B cell (primary cell): ENCODE results near the gene ZWILCH. TPM values are rescaled to one million over a fixed set of nuclear protein-coding genes. Genes with fewer than 3 reads are reported as not detected.
A peak's percentile ranks its signal among the peaks of the same experiment; 100 is the strongest.

Experiments used
- ATAC-seq: fragments of 200-7000 bp; cut with Tn5 transposase; one replicate; pipeline ENCODE4 v1.10.0; 2021; ENCODE audit warnings: low read depth, mild to moderate bottlenecking, moderate number of reproducible peaks, moderate library complexity
- CTCF ChIA-PET: fragments of 350-600 bp; sonication (Branson Sonifier 250); formaldehyde crosslinking; loops from one replicate; lab custom pipeline; 2021; ENCODE audit warnings: antibody characterized with exemption, inconsistent platforms; lab: Charles Lee
- POLR2A ChIA-PET: fragments of 350-600 bp; sonication (Branson Sonifier 250); formaldehyde crosslinking; loops from one replicate; lab custom pipeline; 2021; ENCODE audit warnings: antibody characterized with exemption; lab: Charles Lee
- DNase-seq: peaks from one replicate; pipeline ENCODE4 v3.0.0; 2013
- H2AFZ ChIP-seq: 2 replicates; pipeline ENCODE4 v1.6.1; 2012; ENCODE audit warnings: mild to moderate bottlenecking, low read depth, low read length; ENCODE audit not compliant: insufficient read depth, poor library complexity, severe bottlenecking
- H3K27ac ChIP-seq, 2 donors: 1 replicate in 1 of 2; 2 replicates in 1 of 2; pipeline ENCODE4 v1.5.1; 2012 to 2013; ENCODE audit warnings: low read length in 2 of 2, mild to moderate bottlenecking in 2 of 2, moderate library complexity in 1 of 2
- H3K27me3 ChIP-seq, 4 experiments: fragments of 200-600 bp in 1 of 4; sonication (generic) in 1 of 4; replicated peaks in 1 of 4; 1 replicate in 2 of 4; 2 replicates in 2 of 4; pipeline versions ENCODE4 v1.6.1 to v1.7.0; 2013 to 2016; ENCODE audit warnings: low read length in 3 of 4, mild to moderate bottlenecking in 2 of 4, mixed read lengths in 1 of 4, moderate library complexity in 1 of 4; ENCODE audit not compliant: insufficient read depth in 4 of 4, control insufficient read depth in 3 of 4; ENCODE audit errors: control extremely low read depth in 1 of 4
- H3K36me3 ChIP-seq, 2 experiments: replicated peaks in 1 of 2; 1 replicate in 1 of 2; 2 replicates in 1 of 2; pipeline versions ENCODE4 v1.6.1 to v1.7.1; 2013; ENCODE audit warnings: low read length in 1 of 2; ENCODE audit not compliant: insufficient read depth in 2 of 2, control insufficient read depth in 1 of 2; ENCODE audit errors: control extremely low read depth in 1 of 2, extremely low read depth in 1 of 2
- H3K4me1 ChIP-seq, 2 donors: fragments of 200-600 bp in 1 of 2; sonication (generic) in 1 of 2; 1 replicate in 1 of 2; 2 replicates in 1 of 2; pipeline versions ENCODE4 v1.5.1 to v1.6.1; 2013 to 2017; ENCODE audit warnings: low read length in 2 of 2; ENCODE audit not compliant: control insufficient read depth in 2 of 2, insufficient read depth in 2 of 2
- H3K4me2 ChIP-seq: replicated peaks from 2 replicates; pipeline ENCODE3; 2012; ENCODE audit warnings: mild to moderate bottlenecking, low read depth, low read length; ENCODE audit not compliant: poor library complexity, severe bottlenecking
- H3K4me3 ChIP-seq, 5 experiments: fragments of 200-600 bp in 1 of 5; sonication (generic) in 1 of 5; 1 replicate in 3 of 5; 2 replicates in 2 of 5; pipeline versions ENCODE4 v1.5.1 to v1.7.0; 2011 to 2016; ENCODE audit warnings: low read length in 4 of 5, mild to moderate bottlenecking in 4 of 5, low read depth in 2 of 5, control low read depth in 1 of 5, moderate library complexity in 1 of 5; ENCODE audit not compliant: insufficient read depth in 1 of 5; ENCODE audit errors: control extremely low read depth in 1 of 5, extremely low read depth in 1 of 5
- H3K79me2 ChIP-seq: fragments of 200-600 bp; sonication (generic); one replicate; pipeline ENCODE4 v1.6.0; 2016; ENCODE audit warnings: low read length; ENCODE audit not compliant: control insufficient read depth, insufficient read depth
- H3K9ac ChIP-seq: fragments of 200-600 bp; sonication (generic); 2 replicates; pipeline ENCODE4 v1.6.1; 2017; ENCODE audit warnings: mild to moderate bottlenecking, low read length, moderate library complexity
- H3K9me3 ChIP-seq, 3 donors: one replicate each; pipeline versions ENCODE4 v1.6.1 to v1.7.1; 2013; ENCODE audit warnings: low read length in 2 of 3; ENCODE audit not compliant: control insufficient read depth in 2 of 3, insufficient read depth in 1 of 3; ENCODE audit errors: control extremely low read depth in 1 of 3
- H4K20me1 ChIP-seq: 2 replicates; pipeline ENCODE4 v1.6.0; 2012; ENCODE audit warnings: mild to moderate bottlenecking, low read length; ENCODE audit not compliant: insufficient read depth, control insufficient read depth, poor library complexity, severe bottlenecking
- H3K27ac Mint-ChIP-seq: one replicate; pipeline ENCODE4 v1.8.0; 2021; ENCODE audit warnings: mixed read lengths
- H3K27me3 Mint-ChIP-seq: one replicate; pipeline ENCODE4 v1.8.0; 2021; ENCODE audit warnings: mixed read lengths
- H3K4me1 Mint-ChIP-seq: one replicate; pipeline ENCODE4 v1.8.0; 2021; ENCODE audit warnings: mixed read lengths
- H3K4me3 Mint-ChIP-seq: one replicate; pipeline ENCODE4 v1.8.0; 2021; ENCODE audit warnings: mixed read lengths
- H3K9me3 Mint-ChIP-seq: one replicate; pipeline ENCODE4 v1.8.0; 2022; ENCODE audit warnings: mixed read lengths; ENCODE audit not compliant: insufficient read depth
- CTCF ChIP-seq: fragments of 200-600 bp; IDR thresholded peaks from one replicate; pipeline ENCODE4 v1.8.0; 2022; ENCODE audit warnings: antibody characterized with exemption, mild to moderate bottlenecking
- EZH2 ChIP-seq: IDR thresholded peaks from 2 replicates; pipeline ENCODE4 v1.6.1; 2012; ENCODE audit warnings: borderline replicate concordance, low read depth, mild to moderate bottlenecking, moderate library complexity, low read length; ENCODE audit not compliant: insufficient read depth, poor library complexity, severe bottlenecking
- WGBS: methylation state at CpG from one replicate; pipeline ENCODE4 v1.1.5; 2013; ENCODE audit warnings: missing lambda C conversion rate; ENCODE audit not compliant: insufficient coverage; 5-methylcytosine and 5-hydroxymethylcytosine counted together
- intact Hi-C: fragments of 100-400 bp; cut with micrococcal nuclease; formaldehyde crosslinking; loops from one replicate; pipeline ENCODE4 v1.10.0; 2022
- polyA plus RNA-seq: library from polyadenylated mRNA; depleted of rRNA; stranded (reverse); fragments of >200 nt; gene quantifications from 2 replicates; pipeline ENCODE4 v1.2.3, GENCODE V29; 2012
- total RNA-seq, 2 donors: library from RNA; stranded (reverse); fragments of 120-200 nt in 1 of 2; gene quantifications; 1 replicate in 1 of 2; 2 replicates in 1 of 2; pipeline versions ENCODE4 v1.2.3 to v1.2.4, GENCODE V29; 2013 to 2022

The ZWILCH gene
- total and polyA plus RNA-seq, 2 donors (not counting 1 experiment from before 2014, with no cell fraction given): 2.8 to 11.3 TPM

- H3K9ac ChIP-seq: no peak overlapping the region
- POLR2A ChIA-PET: no interaction called here
- intact Hi-C loops: no loop called here
- H3K4me1 ChIP-seq: peaks cover 5 to 6% of the 10 kb centered on the region in 2 donors
- no peak overlapping the region for H3K27ac ChIP-seq
- DNase-seq: peak; percentile 68
- peak; percentile 61 for ATAC-seq
- H3K4me1 Mint-ChIP-seq: peaks cover 5% of the 10 kb centered on the region
- no peaks in the 10 kb centered on the region for H3K9me3 ChIP-seq
- H3K4me2 ChIP-seq: peak overlapping the region; percentile 54
- no peak overlapping the region for H3K4me3 ChIP-seq
- H2AFZ ChIP-seq: peak overlapping the region; percentile 51
- no peak overlapping the region for H3K4me3 Mint-ChIP-seq
- no peaks in the 10 kb centered on the region for H3K36me3 ChIP-seq
- no peaks in the 10 kb centered on the region for H3K27me3 Mint-ChIP-seq
- no peaks in the 10 kb centered on the region for H3K27me3 ChIP-seq
- no peaks in the 10 kb centered on the region for H4K20me1 ChIP-seq
- no peaks in the 10 kb centered on the region for H3K79me2 ChIP-seq
- peak; percentile 77 for TF ChIP-seq CTCF
- TF ChIP-seq EZH2: no peak
- CTCF ChIA-PET: interaction anchor here (0.6 to 1.4 kb wide), 7 partner anchors 10 to 934 kb away, joined by 3 to 6 read pairs (median 3); partner anchors contain the start of gene SNAPC5
- no peak overlapping the region for H3K27ac Mint-ChIP-seq
- 48% methylated on average over 10 of the region's 15 CpGs for WGBS
- H3K9me3 Mint-ChIP-seq: no peaks in the 10 kb centered on the region
Measured at GRCh38 chr15:66566963-66567531, 61.9 kb downstream of the ZWILCH start.

- H3K9ac ChIP-seq: no peak overlapping the region
- Mint-ChIP-seq H3K27ac (no peak overlapping the region), H3K4me3 (no peak overlapping the region), H3K9me3 (no peaks in the 10 kb centered on the region), H3K27me3 (no peaks in the 10 kb centered on the region), H3K4me1 (peaks cover 5% of the 10 kb centered on the region)
- H3K27me3 ChIP-seq: no peaks in the 10 kb centered on the region
- no peaks in the 10 kb centered on the region for H3K36me3 ChIP-seq
- no peaks in the 10 kb centered on the region for H3K79me2 ChIP-seq
- ATAC-seq (no peak), DNase-seq (no peak)
- no peak overlapping the region for H2AFZ ChIP-seq
- no peaks in the 10 kb centered on the region for H4K20me1 ChIP-seq
- no peak for TF ChIP-seq EZH2
- TF ChIP-seq CTCF: no peak
- no peak overlapping the region for H3K4me2 ChIP-seq
- intact Hi-C loops: no loop called here
- H3K9me3 ChIP-seq: no peaks in the 10 kb centered on the region
- POLR2A ChIA-PET: no interaction called here
- H3K27ac ChIP-seq: no peak overlapping the region
- CTCF ChIA-PET: interaction anchor here (1.4 kb wide), 2 partner anchors 16 to 70 kb away, joined by 3 read pairs; partner anchors contain the start of gene SNAPC5
- no peak overlapping the region for H3K4me3 ChIP-seq
- H3K4me1 ChIP-seq: peaks cover 5 to 6% of the 10 kb centered on the region in 2 donors
- WGBS: 97% methylated on average over 7 of the region's 7 CpGs
Measured at GRCh38 chr15:66567897-66568296, 62.8 kb downstream of the ZWILCH start.
